Measurements from ENCODE around the gene FGF3.
"Not testable (repeated sequence)": the region's sequence is repeated elsewhere in the genome, so short reads cannot be mapped to it uniquely, and the experiment has no call there.

The FGF3 gene

GRCh38 chr11:69765498-69765995, 53.7 kb downstream of the FGF3 start:
- DNase-seq (ENCODE audit: low spot score), result no peak

DNA sequence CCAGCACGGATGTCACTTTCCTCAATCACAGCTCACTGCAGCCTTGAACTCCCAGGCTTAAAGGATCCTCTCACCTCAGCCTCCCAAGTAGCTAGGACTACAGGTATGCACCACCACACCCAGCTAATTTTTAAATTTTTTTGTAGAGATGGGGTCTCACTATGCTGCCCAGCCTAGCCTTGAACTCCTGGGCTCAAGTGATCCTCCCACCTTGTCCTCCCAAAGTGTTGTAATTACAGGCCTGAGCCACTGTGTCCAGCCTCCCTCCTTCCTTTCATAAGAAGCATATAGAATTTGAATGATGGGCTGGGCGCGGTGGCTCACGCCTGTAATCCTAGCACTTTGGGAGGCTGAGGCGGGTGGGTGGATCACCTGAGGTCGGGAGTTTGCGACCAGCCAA, 54.3 kb downstream of the FGF3 start:
- not testable (repeated sequence) for DNase-seq (ENCODE audit: low spot score)

DNA sequence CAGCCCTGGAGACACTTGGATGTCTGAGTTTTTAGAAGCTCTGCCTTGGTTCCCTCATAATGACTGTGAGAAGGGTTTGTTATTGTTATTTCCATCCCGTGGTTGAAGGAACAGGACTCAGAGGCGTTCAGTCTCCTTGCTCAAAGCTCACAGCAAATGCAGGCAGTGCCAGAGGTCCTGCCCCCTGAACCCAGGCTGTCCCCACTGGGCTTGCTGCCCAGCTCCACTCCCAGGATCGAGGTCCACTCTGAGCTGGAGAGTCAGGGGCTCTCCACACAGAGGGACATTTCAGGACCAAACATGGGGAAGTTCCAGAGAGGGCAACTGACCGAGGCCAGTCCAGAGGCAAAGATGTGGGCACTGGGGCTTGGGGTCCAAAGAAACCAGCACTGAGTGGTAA, 58.9 kb downstream of the FGF3 start:
- no peak for DNase-seq (ENCODE audit: low spot score)

Measured in activated CD4-positive, alpha-beta T cell treated with anti-CD3 and anti-CD28 coated beads, Interleukin-2, Interleukin-4, amounts not matched to agents 100 ng/mL and 50 ng/mL, durations not matched to agents 16 hours and 8 hours (primary cell).